Stimulated activated CD4-positive, alpha-beta T cell treated with anti-CD3 and anti-CD28 coated beads, TNF-alpha, amount 100 ng/mL, for 48 hours (primary cell): ENCODE measurements around the gene RIC8A.
A peak's percentile ranks its signal among the peaks of the same experiment; 100 is the strongest.

Experiments used
- DNase-seq, 3 donors: peaks; one replicate each; pipeline ENCODE4 v3.0.0-alpha.2; 2020; ENCODE audit warnings: low read depth in 3 of 3

RIC8A gene

GRCh38 chr11:241634-242033 lies 34.1 kb downstream of the RIC8A start:
- DNase-seq: no peak

DNA sequence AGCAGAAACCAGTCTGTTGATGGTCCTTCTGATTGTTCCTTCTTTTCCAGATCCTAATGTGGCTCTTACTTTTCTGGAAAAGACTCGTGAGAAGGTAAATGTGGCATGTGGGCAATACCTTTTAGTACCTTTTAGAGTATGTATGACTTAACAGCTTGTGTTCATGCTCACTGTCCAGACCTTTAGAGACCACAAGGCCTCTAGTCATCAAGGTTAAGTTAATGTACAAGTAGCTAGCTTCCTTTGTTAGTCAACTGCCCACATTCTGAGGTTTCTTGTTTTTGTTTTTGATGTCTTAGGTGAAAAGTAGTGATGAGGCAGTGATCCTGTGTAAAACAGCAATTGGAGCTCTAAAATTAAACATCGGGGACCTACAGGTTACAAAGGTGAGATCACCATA lies 36.9 kb downstream of the RIC8A start:
- no peak for DNase-seq

DNA sequence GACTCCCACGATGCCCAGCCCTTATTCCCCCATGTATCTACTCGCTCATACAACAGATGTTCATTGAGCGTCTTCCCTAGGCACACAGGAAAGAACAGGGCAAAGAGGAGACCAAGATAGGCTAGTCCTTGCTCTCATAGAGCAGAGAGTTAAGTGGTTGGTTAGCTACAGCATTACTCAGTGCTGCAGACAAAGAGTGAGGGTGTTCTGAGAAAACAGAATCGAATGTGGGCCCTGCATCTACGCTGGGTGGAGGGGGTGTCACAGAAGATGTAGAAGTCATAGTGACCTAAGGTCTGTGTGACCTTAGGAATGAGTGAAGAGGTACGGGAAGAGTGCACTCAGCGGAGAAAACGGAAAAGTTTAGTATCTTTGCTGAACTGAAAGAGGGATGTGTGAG lies 41.6 kb downstream of the RIC8A start:
- no peak for DNase-seq

DNA sequence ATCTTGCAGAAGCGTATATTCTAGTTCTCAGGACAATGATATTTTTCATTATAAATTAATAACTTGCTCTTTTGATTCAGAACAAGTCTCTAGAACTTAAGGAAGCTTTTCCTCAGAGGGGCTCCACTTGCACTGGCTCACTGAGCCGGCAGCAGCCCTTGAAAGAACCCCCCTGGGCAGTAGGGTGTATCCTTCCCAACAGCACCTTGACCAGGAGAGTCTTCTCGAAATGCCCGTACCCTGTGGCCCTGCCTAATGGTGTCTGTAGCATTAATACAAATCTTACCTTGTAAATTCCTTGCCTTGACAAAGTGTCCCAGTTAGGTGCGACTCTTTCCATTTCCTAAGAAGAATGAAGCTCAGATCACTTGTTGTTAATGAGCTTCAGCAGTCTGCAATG lies 42.8 kb downstream of the RIC8A start:
- no peak for DNase-seq

DNA sequence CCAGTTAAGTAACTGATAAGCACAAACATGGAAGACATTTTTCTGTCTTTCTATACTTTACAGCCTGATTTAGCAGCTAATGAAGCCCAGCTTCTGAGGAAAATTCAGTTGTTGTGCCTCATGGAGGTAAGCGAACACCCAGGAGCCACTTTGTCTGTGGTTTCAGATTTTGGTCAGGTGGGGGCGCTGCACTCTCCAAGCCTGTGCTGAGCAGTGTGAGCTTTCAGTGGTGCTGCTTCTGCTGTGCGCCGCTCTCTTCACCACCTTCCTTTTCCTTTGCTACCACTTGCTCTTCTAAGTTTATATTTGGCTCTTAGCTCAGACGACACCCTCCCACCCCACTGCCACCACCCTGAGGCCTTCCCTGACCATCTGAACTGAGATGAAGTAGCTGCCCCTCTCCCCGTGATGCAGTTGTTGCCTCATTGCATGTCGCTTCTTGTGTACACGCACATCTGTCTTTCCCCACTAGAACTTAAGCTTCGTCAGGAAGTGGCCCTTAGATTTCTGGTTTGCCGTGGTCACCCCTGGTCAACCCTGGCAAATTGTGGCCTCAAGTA lies 43.3 kb downstream of the RIC8A start:
- DNase-seq: peak in 2 of 3 donors; percentile 59 to 64

GRCh38 chr11:251550-251949 lies 44.0 kb downstream of the RIC8A start:
- no peak for DNase-seq

DNA sequence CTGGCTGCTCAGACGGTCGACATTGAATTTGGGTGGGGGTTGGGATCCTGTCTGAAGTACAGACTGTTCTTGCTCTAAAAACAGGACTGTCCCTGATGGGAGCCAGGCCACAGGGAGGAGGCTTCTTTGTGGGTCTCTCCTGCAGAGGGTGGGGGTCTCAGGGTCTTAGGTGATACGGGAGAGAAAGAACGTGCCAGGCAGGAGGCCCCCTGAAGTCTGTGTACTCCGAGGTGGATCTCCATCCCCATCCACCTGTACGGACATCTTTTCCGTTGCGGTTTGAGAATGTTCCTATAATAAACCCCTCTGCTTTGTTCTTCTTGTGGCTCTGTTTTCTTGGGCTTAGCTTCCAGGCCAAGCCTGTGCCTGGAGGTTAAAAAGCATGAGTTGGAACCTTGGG lies 45.2 kb downstream of the RIC8A start:
- no peak for DNase-seq

DNA sequence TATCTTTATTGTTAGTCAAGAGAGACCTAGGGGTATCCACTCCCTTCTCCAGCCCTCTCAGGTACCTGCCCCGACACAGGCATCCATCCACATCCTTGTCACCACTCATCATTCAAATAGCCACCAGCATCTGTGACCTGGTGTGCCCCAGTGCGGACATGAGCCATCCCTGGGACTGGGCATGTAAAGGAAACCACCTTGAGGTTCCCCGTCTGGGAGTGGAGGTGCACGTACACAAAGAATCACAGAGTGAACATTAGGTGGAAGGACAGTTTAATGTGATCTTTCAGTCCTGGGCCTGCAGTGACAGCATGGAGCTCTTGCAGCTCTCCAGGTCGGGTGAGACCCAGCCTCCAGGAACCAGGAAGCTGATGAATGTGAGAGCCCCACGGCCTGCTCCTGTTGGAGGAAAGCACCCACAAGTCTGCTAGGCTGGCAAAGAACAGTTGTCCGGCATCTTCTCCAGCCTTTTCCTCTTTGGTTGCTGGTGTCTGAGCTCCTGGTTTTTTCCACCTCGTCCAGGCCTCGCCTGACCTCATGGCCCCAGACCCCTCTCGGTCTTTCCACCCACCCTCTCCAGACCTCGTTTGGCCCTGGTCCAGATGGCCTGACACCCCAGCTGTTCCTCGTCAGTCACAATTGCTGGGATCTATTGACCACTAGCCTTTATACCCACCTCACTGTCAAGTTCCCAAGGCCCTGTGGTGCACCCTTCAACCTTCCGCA lies 45.8 kb downstream of the RIC8A start:
- no peak for DNase-seq

DNA sequence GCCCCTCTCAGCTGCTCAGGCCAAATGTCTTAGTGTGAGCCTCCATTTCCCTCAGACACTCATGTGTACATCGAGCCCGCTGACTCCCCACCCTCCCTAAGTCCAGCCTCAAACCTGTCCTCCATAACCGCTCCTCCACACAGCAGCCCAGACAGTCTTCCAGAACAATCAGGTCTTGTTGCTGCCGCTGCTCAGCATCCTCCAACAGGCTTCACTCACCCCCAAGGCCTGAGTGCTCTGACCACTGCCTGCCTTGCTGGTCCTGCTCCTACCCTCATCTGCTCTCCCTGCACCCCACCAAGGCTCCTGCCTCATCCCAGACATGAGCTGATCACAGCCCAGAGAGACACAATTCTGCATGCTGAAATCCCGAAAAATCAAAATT lies 46.4 kb downstream of the RIC8A start:
- DNase-seq: no peak

DNA sequence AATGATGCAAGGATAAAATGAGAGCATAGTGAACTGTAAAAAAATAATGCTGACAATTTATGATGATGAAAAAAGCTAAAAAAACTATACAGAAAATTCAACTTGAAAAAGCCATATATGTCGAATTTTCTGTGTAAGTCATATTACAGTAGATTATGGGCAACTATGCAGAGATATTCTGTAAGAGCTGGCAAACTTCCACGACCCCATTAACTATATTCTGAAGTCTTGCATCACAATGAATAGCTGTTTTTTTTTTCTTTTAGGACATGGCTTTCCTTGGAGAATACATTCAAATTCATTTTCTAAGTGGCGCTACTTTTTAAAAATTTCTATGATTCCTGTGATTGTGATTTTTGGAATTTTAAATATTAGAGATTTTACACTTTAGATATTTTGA lies 47.7 kb downstream of the RIC8A start:
- no peak for DNase-seq

- no peak for DNase-seq
Observed at GRCh38 chr11:255816-256215, 48.3 kb downstream of the RIC8A start.

GRCh38 chr11:256952-257737 lies 49.6 kb downstream of the RIC8A start:
- DNase-seq: no peak

GRCh38 chr11:257766-258493 lies 50.4 kb downstream of the RIC8A start:
- DNase-seq: no peak

DNA sequence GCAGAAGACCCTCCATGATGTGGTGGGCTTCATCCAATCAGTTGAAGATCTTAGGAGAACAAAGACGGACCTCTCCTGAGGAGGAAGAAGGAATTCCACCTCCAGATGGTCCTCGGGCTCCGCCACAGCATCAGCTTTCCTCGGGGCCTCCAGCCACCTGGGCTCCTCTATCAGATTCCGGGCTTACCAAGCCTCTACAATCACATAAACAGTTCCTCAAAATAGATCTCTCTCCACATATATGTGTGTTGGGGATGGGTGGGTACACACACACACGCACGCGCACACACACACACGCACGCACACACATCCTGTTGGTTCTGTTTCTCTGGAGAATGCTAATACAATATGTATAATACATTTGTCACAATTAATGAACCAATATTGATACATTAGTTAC lies 51.9 kb downstream of the RIC8A start:
- no peak for DNase-seq

- no peak for DNase-seq
Observed at GRCh38 chr11:261624-262023, 54.1 kb downstream of the RIC8A start.
